Endothelial cell of umbilical vein (primary cell): ENCODE measurements around the gene INHBC.

Experiments
- EZH2 ChIP-seq: IDR thresholded peaks from 2 replicates; pipeline ENCODE4 v1.6.1; 2012; ENCODE audit warnings: borderline replicate concordance, low read depth, mild to moderate bottlenecking, moderate library complexity, low read length, inconsistent platforms; ENCODE audit not compliant: severe bottlenecking
- FOS ChIP-seq: IDR thresholded peaks from 2 replicates; pipeline ENCODE4 v1.6.1; 2011; ENCODE audit warnings: mild to moderate bottlenecking, low read length, moderate library complexity, borderline replicate concordance; ENCODE audit not compliant: insufficient read depth
- GATA2 ChIP-seq: IDR thresholded peaks from 2 replicates; pipeline ENCODE4 v1.7.0; 2011; ENCODE audit warnings: low read depth, mild to moderate bottlenecking, moderate library complexity, mixed read lengths, low read length; ENCODE audit not compliant: insufficient read length, insufficient read depth
- MYC ChIP-seq: IDR thresholded peaks from one replicate; pipeline ENCODE4 v1.6.1; 2011; ENCODE audit warnings: mild to moderate bottlenecking, low read depth, low read length
- POLR2A ChIP-seq: IDR thresholded peaks from 2 replicates; pipeline ENCODE4 v1.6.1; 2012; ENCODE audit warnings: low read depth, mild to moderate bottlenecking, control low read depth, low read length
- POLR2AphosphoS5 ChIP-seq: IDR thresholded peaks from 2 replicates; pipeline ENCODE4 v1.6.1; 2012; ENCODE audit warnings: low read depth, mild to moderate bottlenecking, control low read depth, low read length, moderate library complexity; ENCODE audit not compliant: insufficient read depth
- TF ChIP-seq, protein P1 (sequence below), 2 donors: IDR thresholded peaks; 1 replicate in 1 of 2; 2 replicates in 1 of 2; pipeline ENCODE4 v1.5.1; 2011; ENCODE audit warnings: low read length in 2 of 2, mild to moderate bottlenecking in 2 of 2, moderate library complexity in 2 of 2, control low read depth in 1 of 2, inconsistent platforms in 1 of 2, low read depth in 1 of 2; ENCODE audit not compliant: insufficient read depth in 1 of 2; ENCODE audit errors: extremely low read depth in 1 of 2
- TF ChIP-seq, protein P2 (sequence below): IDR thresholded peaks from 2 replicates; pipeline ENCODE4 v1.6.1; 2011; ENCODE audit not compliant: insufficient read depth, insufficient read length

DNA sequence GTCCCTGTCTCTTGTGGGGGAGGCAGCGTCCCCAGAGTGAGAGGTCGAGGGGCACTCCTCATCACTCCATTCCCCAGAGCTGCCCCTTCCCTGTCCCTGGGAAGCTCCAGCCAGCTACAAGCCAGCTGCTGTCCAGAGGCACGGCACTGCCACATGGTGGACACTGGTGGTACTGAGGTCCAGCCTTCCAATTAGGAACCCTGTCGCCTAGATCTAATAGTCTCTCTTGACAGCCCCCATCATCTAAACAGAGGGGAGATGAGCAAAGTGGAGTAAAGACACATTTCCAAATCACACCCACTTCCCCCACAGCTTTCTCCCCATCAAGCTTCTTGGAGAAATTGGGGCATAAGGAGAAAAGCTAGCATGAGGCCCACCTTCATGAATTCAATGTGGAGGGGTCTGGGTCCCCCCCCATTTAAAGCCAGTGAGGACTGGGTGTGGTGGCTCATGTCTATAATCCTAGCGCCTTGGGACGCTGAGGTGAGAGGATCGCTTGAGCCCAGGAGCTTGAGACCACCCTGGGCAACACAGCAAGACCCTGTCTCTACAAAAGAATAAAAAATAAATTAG is 18.4 kb downstream of the INHBC start:
- TF ChIP-seq, protein P1, sequence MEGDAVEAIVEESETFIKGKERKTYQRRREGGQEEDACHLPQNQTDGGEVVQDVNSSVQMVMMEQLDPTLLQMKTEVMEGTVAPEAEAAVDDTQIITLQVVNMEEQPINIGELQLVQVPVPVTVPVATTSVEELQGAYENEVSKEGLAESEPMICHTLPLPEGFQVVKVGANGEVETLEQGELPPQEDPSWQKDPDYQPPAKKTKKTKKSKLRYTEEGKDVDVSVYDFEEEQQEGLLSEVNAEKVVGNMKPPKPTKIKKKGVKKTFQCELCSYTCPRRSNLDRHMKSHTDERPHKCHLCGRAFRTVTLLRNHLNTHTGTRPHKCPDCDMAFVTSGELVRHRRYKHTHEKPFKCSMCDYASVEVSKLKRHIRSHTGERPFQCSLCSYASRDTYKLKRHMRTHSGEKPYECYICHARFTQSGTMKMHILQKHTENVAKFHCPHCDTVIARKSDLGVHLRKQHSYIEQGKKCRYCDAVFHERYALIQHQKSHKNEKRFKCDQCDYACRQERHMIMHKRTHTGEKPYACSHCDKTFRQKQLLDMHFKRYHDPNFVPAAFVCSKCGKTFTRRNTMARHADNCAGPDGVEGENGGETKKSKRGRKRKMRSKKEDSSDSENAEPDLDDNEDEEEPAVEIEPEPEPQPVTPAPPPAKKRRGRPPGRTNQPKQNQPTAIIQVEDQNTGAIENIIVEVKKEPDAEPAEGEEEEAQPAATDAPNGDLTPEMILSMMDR (IDR thresholded peaks at IDR 0.05; ENCODE audit: extremely low read depth in 1 of 2, insufficient read depth in 1 of 2, low read depth in 1 of 2, low read length in 2 of 2), result peak; percentile 85 to 93
- no peak for TF ChIP-seq EZH2
- no peak for TF ChIP-seq POLR2AphosphoS5
- no peak for TF ChIP-seq POLR2A
- no peak for TF ChIP-seq FOS
- no peak for TF ChIP-seq GATA2
- TF ChIP-seq MYC, result no peak
- TF ChIP-seq, protein P2, sequence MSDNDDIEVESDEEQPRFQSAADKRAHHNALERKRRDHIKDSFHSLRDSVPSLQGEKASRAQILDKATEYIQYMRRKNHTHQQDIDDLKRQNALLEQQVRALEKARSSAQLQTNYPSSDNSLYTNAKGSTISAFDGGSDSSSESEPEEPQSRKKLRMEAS, result peak; percentile 19
